Gastroesophageal sphincter (tissue), 4 donors: ENCODE data around the gene SCGB1A1. TPM values are rescaled to one million over a fixed set of nuclear protein-coding genes. Genes with fewer than 3 reads are reported as not detected.

Experiments
- ATAC-seq: fragments of 150-250 bp; one replicate; pipeline ENCODE4 v1.9.1; 2016; ENCODE audit warnings: mild to moderate bottlenecking, moderate library complexity
- H3K27ac ChIP-seq, 4 donors: fragments of 200-600 bp; sonication (generic) in 3 of 4; 1 replicate in 3 of 4; 2 replicates in 1 of 4; pipeline ENCODE4 v1.5.1; 2016 to 2019
- H3K27me3 ChIP-seq: fragments of 200-600 bp; sonication (generic); one replicate; pipeline ENCODE4 v1.5.1; 2019
- H3K36me3 ChIP-seq, 2 donors: fragments of 200-600 bp; sonication (generic); one replicate each; pipeline ENCODE4 v1.5.1; 2019; ENCODE audit warnings: control low read depth in 1 of 2
- H3K4me1 ChIP-seq, 3 donors: fragments of 200-600 bp; sonication (generic); 1 replicate in 2 of 3; 2 replicates in 1 of 3; pipeline ENCODE4 v1.5.1; 2016 to 2019; ENCODE audit warnings: control low read depth in 2 of 3
- H3K4me3 ChIP-seq, 2 donors: fragments of 200-600 bp; sonication (generic); one replicate each; pipeline ENCODE4 v1.5.1; 2019; ENCODE audit warnings: mild to moderate bottlenecking in 1 of 2, moderate library complexity in 1 of 2
- H3K9me3 ChIP-seq, 3 donors: fragments of 200-600 bp; sonication (generic); one replicate each; pipeline ENCODE4 v1.5.1; 2017 to 2019; ENCODE audit warnings: control low read depth in 2 of 3
- CTCF ChIP-seq, 4 experiments: fragments of 200-600 bp in 2 of 4; fragments of 450-650 bp in 2 of 4; sonication (generic) in 1 of 4; IDR thresholded peaks; one replicate each; pipeline ENCODE4 v1.5.1; 2017 to 2019; ENCODE audit warnings: antibody characterized with exemption in 4 of 4, mild to moderate bottlenecking in 2 of 4, moderate library complexity in 2 of 4
- EP300 ChIP-seq: sonication (generic); formaldehyde crosslinking; IDR thresholded peaks from one replicate; pipeline ENCODE4 v1.6.1; 2017; ENCODE audit warnings: antibody characterized with exemption, mild to moderate bottlenecking
- POLR2A ChIP-seq, 2 donors: fragments of 450-650 bp; IDR thresholded peaks; one replicate each; pipeline ENCODE4 v1.6.1; 2017; ENCODE audit warnings: antibody characterized with exemption in 2 of 2, mild to moderate bottlenecking in 2 of 2, moderate library complexity in 1 of 2
- POLR2AphosphoS5 ChIP-seq: sonication (generic); formaldehyde crosslinking; IDR thresholded peaks from one replicate; pipeline ENCODE4 v1.6.1; 2017; ENCODE audit warnings: antibody characterized with exemption
- WGBS, 2 donors: methylation state at CpG; one replicate each; pipeline ENCODE4 v1.1.5; 2018; ENCODE audit warnings: low coverage in 1 of 2; 5-methylcytosine and 5-hydroxymethylcytosine counted together
- total RNA-seq, 4 donors: library from RNA; depleted of rRNA; stranded (reverse); fragments of >200 nt; gene quantifications; one replicate each; pipeline ENCODE4 v1.1.0, GENCODE V29; 2016

The SCGB1A1 gene
- total RNA-seq, 4 donors from 2014 or later, result not detected

GRCh38 chr11:62399172-62399877 lies 19.5 kb upstream of the SCGB1A1 start:
- ATAC-seq, result no peak
- WGBS, 2 donors, result 3% methylated on average over 3 of the region's 10 CpGs; no CpG with 5 or more reads in 1 of the 2 donors
- TF ChIP-seq CTCF (IDR thresholded peaks at IDR 0.05) (peak in 3 of 4 experiments; percentile 6 to 22 (median 7)), POLR2AphosphoS5 (no peak)
- H3K36me3 ChIP-seq, result no peaks in the 10 kb centered on the region
- H3K27ac ChIP-seq, result peak overlapping the region; percentile 64 to 85 (median 82)
- H3K4me1 ChIP-seq, result peaks cover 12 to 94% (median 53%) of the 10 kb centered on the region in 3 donors
- no peaks in the 10 kb centered on the region for H3K9me3 ChIP-seq
- no peak overlapping the region for H3K4me3 ChIP-seq
- no peaks in the 10 kb centered on the region for H3K27me3 ChIP-seq

- no peaks in the 10 kb centered on the region for H3K9me3 ChIP-seq
- WGBS, 2 donors, result 0 to 63% methylated on average over 1 of the region's 7 CpGs
- peak overlapping the region; percentile 64 to 85 (median 82) for H3K27ac ChIP-seq
- TF ChIP-seq POLR2A (IDR thresholded peaks at IDR 0.05), result no peak
- no peak for TF ChIP-seq CTCF (IDR thresholded peaks at IDR 0.05)
- no peak for TF ChIP-seq POLR2AphosphoS5
- TF ChIP-seq EP300, result no peak
- no peak overlapping the region for H3K4me3 ChIP-seq
- ATAC-seq, result no peak
- H3K36me3 ChIP-seq, result no peaks in the 10 kb centered on the region
- no peaks in the 10 kb centered on the region for H3K27me3 ChIP-seq
- peaks cover 12 to 89% (median 53%) of the 10 kb centered on the region in 3 donors for H3K4me1 ChIP-seq
These were observed 19.0 kb upstream of the SCGB1A1 start for GRCh38 chr11:62399878-62400266.

- no peaks in the 10 kb centered on the region for H3K36me3 ChIP-seq
- no peaks in the 10 kb centered on the region for H3K27me3 ChIP-seq
- no peak for ATAC-seq
- H3K4me1 ChIP-seq, result peaks cover 12 to 84% (median 50%) of the 10 kb centered on the region in 3 donors
- peak overlapping the region; percentile 64 to 85 (median 82) for H3K27ac ChIP-seq
- WGBS, 2 donors, result 30 to 31% methylated on average over 3 to 6 of the region's 6 CpGs
- TF ChIP-seq EP300, result no peak
- TF ChIP-seq POLR2A (IDR thresholded peaks at IDR 0.05), result no peak
- TF ChIP-seq CTCF (IDR thresholded peaks at IDR 0.05), result no peak
- TF ChIP-seq POLR2AphosphoS5, result no peak
- H3K4me3 ChIP-seq, result no peak overlapping the region
- no peaks in the 10 kb centered on the region for H3K9me3 ChIP-seq
These were observed 18.6 kb upstream of the SCGB1A1 start for GRCh38 chr11:62400281-62400680.

GRCh38 chr11:62400760-62401159 lies 18.1 kb upstream of the SCGB1A1 start:
- Histone ChIP-seq H3K27ac (peak overlapping the region; percentile 64 to 85 (median 82)), H3K4me3 (no peak overlapping the region), H3K4me1 (peaks cover 12 to 80% (median 49%) of the 10 kb centered on the region in 3 donors), H3K9me3 (no peaks in the 10 kb centered on the region), H3K36me3 (no peaks in the 10 kb centered on the region), H3K27me3 (no peaks in the 10 kb centered on the region)
- ATAC-seq, result peak; percentile 75
- WGBS, 2 donors, result 10% methylated on average over 4 of the region's 9 CpGs; no CpG with 5 or more reads in 1 of the 2 donors
- TF ChIP-seq POLR2A (IDR thresholded peaks at IDR 0.05) (no peak), EP300 (no peak), POLR2AphosphoS5 (peak; percentile 86)

GRCh38 chr11:62401356-62401755 lies 17.5 kb upstream of the SCGB1A1 start:
- H3K27me3 ChIP-seq, result no peaks in the 10 kb centered on the region
- H3K4me3 ChIP-seq, result no peak overlapping the region
- H3K4me1 ChIP-seq, result peaks cover 12 to 74% (median 49%) of the 10 kb centered on the region in 3 donors
- H3K36me3 ChIP-seq, result no peaks in the 10 kb centered on the region
- ATAC-seq, result no peak
- peak overlapping the region; percentile 64 to 85 (median 82) for H3K27ac ChIP-seq
- no peak for TF ChIP-seq CTCF (IDR thresholded peaks at IDR 0.05)
- no peaks in the 10 kb centered on the region for H3K9me3 ChIP-seq
- 70 to 90% methylated on average over 1 to 2 of the region's 5 CpGs for WGBS, 2 donors
